Measurements from ENCODE around the gene TNFRSF13B. TPM values are rescaled to one million over a fixed set of nuclear protein-coding genes. Genes with fewer than 3 reads are reported as not detected.
"Not testable (repeated sequence)": the region's sequence is repeated elsewhere in the genome, so short reads cannot be mapped to it uniquely, and the experiment has no call there.

The TNFRSF13B gene
- total and polyA plus RNA-seq, 2 experiments from 2014 or later: 0.24 TPM; not detected in 1

DNA sequence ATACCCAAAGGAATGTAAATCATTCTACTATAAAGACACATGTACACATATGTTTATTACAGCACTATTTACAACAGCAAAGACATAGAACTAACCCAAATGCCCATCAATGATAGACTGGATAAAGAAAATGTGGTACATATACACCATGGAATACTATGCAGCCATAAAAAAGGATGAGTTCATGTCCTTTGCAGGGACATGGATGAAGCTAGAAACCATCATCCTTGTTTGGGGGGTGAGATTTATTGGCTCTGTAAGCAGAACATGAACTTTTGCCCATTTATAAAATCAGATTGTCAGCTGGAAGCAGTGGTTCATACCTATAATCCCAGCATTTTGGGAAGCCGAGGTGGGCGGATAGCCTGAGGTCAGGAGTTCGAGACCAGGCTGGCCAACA, 68.8 kb downstream of the TNFRSF13B start:
- H3K27me3 Mint-ChIP-seq (ENCODE audit: insufficient read depth, low read depth, poor library complexity); H3F3A ChIP-seq (replicated peaks; ENCODE audit: low read depth); DNase-seq (ENCODE audit: low spot score); H3K79me2 ChIP-seq (replicated peaks; ENCODE audit: insufficient read depth); H3K4me3 Mint-ChIP-seq; H3K4me3 ChIP-seq; H3K4me2 ChIP-seq; H3K27ac ChIP-seq (ENCODE audit: low read depth); H4K20me1 ChIP-seq (replicated peaks; ENCODE audit: insufficient read depth); H3K36me3 Mint-ChIP-seq (ENCODE audit: low read depth); H2AFZ ChIP-seq; H3K27me3 ChIP-seq (ENCODE audit: insufficient read depth); H3K9me2 ChIP-seq (ENCODE audit: insufficient read depth); H3K27ac Mint-ChIP-seq; ATAC-seq; H3K36me3 ChIP-seq (ENCODE audit: insufficient read depth); H3K9me3 Mint-ChIP-seq: not testable (repeated sequence)
- H3K4me1 ChIP-seq (ENCODE audit: insufficient read depth): peaks cover 15% of the 10 kb centered on the region; the same call in 1 of the 2 replicates
- peaks cover 22% of the 10 kb centered on the region; the same call in 2 of the 3 replicates for H3K4me1 Mint-ChIP-seq

DNA sequence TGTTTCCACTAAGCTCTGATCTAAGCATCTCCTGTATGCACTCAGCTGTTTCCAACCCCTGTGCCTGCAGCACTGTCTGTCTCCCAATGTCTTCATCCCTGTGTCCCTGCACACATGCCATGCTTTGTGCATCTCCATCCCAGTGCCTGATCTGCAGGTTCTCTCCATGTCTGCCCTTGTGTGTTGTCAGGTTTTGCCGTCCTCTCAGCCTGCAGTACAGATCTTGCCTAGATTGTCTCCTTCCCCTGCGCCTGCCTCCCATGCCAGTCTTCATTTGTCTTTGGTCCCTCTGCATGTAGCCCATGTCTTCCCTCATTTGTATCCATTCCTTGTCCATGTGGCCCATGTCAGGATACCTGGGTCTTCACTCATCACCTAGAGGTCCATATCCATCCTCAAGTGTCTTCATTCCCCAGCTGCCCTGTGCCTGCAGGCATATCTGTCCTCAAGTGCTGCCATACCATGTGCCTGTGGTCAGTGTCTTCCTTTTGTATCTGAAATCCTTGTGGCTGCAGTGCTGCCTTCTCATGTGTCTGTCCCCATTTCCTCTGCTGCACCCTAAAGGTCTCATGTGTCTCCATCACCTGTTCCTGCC, 71.5 kb downstream of the TNFRSF13B start:
- peaks cover 8% of the 10 kb centered on the region for H3K27me3 Mint-ChIP-seq (ENCODE audit: insufficient read depth, low read depth, poor library complexity)
- no peak overlapping the region for H3K27ac Mint-ChIP-seq
- H3K27me3 ChIP-seq (ENCODE audit: insufficient read depth): no peaks in the 10 kb centered on the region
- no peak overlapping the region for H3K4me3 ChIP-seq
- 0 out of 3 replicates have a peak, but pooled peaks cover 4% of the 10 kb centered on the region for H3K9me3 Mint-ChIP-seq
- no peak overlapping the region for H3K27ac ChIP-seq (ENCODE audit: low read depth)
- H3K4me2 ChIP-seq: no peak overlapping the region
- no peak overlapping the region for H3K4me3 Mint-ChIP-seq
- no peak for ATAC-seq
- DNase-seq (ENCODE audit: low spot score): no peak
- H3K4me1 ChIP-seq (ENCODE audit: insufficient read depth): peaks cover 15% of the 10 kb centered on the region; the same call in 1 of the 2 replicates
- no peaks in the 10 kb centered on the region for H3K79me2 ChIP-seq (replicated peaks; ENCODE audit: insufficient read depth)
- peaks cover 22% of the 10 kb centered on the region; the same call in 2 of the 3 replicates for H3K4me1 Mint-ChIP-seq
- TF ChIP-seq NANOG (IDR thresholded peaks at IDR 0.05; ENCODE audit: borderline replicate concordance): no peak
- no peak for TF ChIP-seq CREB1 (CRISPR knock-in tag; IDR thresholded peaks at IDR 0.05; ENCODE audit: low read depth)
- TF ChIP-seq, protein P1, sequence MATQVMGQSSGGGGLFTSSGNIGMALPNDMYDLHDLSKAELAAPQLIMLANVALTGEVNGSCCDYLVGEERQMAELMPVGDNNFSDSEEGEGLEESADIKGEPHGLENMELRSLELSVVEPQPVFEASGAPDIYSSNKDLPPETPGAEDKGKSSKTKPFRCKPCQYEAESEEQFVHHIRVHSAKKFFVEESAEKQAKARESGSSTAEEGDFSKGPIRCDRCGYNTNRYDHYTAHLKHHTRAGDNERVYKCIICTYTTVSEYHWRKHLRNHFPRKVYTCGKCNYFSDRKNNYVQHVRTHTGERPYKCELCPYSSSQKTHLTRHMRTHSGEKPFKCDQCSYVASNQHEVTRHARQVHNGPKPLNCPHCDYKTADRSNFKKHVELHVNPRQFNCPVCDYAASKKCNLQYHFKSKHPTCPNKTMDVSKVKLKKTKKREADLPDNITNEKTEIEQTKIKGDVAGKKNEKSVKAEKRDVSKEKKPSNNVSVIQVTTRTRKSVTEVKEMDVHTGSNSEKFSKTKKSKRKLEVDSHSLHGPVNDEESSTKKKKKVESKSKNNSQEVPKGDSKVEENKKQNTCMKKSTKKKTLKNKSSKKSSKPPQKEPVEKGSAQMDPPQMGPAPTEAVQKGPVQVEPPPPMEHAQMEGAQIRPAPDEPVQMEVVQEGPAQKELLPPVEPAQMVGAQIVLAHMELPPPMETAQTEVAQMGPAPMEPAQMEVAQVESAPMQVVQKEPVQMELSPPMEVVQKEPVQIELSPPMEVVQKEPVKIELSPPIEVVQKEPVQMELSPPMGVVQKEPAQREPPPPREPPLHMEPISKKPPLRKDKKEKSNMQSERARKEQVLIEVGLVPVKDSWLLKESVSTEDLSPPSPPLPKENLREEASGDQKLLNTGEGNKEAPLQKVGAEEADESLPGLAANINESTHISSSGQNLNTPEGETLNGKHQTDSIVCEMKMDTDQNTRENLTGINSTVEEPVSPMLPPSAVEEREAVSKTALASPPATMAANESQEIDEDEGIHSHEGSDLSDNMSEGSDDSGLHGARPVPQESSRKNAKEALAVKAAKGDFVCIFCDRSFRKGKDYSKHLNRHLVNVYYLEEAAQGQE (IDR thresholded peaks at IDR 0.05; ENCODE audit: unreplicated experiment): no peak
- TF ChIP-seq, protein P2, sequence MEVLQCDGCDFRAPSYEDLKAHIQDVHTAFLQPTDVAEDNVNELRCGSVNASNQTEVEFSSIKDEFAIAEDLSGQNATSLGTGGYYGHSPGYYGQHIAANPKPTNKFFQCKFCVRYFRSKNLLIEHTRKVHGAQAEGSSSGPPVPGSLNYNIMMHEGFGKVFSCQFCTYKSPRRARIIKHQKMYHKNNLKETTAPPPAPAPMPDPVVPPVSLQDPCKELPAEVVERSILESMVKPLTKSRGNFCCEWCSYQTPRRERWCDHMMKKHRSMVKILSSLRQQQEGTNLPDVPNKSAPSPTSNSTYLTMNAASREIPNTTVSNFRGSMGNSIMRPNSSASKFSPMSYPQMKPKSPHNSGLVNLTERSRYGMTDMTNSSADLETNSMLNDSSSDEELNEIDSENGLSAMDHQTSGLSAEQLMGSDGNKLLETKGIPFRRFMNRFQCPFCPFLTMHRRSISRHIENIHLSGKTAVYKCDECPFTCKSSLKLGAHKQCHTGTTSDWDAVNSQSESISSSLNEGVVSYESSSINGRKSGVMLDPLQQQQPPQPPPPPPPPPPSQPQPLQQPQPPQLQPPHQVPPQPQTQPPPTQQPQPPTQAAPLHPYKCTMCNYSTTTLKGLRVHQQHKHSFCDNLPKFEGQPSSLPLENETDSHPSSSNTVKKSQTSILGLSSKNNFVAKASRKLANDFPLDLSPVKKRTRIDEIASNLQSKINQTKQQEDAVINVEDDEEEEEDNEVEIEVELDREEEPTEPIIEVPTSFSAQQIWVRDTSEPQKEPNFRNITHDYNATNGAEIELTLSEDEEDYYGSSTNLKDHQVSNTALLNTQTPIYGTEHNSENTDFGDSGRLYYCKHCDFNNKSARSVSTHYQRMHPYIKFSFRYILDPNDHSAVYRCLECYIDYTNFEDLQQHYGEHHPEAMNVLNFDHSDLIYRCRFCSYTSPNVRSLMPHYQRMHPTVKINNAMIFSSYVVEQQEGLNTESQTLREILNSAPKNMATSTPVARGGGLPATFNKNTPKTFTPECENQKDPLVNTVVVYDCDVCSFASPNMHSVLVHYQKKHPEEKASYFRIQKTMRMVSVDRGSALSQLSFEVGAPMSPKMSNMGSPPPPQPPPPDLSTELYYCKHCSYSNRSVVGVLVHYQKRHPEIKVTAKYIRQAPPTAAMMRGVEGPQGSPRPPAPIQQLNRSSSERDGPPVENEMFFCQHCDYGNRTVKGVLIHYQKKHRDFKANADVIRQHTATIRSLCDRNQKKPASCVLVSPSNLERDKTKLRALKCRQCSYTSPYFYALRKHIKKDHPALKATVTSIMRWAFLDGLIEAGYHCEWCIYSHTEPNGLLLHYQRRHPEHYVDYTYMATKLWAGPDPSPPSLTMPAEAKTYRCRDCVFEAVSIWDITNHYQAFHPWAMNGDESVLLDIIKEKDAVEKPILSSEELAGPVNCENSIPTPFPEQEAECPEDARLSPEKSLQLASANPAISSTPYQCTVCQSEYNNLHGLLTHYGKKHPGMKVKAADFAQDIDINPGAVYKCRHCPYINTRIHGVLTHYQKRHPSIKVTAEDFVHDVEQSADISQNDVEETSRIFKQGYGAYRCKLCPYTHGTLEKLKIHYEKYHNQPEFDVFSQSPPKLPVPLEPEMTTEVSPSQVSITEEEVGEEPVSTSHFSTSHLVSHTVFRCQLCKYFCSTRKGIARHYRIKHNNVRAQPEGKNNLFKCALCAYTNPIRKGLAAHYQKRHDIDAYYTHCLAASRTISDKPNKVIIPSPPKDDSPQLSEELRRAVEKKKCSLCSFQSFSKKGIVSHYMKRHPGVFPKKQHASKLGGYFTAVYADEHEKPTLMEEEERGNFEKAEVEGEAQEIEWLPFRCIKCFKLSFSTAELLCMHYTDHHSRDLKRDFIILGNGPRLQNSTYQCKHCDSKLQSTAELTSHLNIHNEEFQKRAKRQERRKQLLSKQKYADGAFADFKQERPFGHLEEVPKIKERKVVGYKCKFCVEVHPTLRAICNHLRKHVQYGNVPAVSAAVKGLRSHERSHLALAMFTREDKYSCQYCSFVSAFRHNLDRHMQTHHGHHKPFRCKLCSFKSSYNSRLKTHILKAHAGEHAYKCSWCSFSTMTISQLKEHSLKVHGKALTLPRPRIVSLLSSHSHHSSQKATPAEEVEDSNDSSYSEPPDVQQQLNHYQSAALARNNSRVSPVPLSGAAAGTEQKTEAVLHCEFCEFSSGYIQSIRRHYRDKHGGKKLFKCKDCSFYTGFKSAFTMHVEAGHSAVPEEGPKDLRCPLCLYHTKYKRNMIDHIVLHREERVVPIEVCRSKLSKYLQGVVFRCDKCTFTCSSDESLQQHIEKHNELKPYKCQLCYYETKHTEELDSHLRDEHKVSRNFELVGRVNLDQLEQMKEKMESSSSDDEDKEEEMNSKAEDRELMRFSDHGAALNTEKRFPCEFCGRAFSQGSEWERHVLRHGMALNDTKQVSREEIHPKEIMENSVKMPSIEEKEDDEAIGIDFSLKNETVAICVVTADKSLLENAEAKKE (CRISPR knock-in tag; IDR thresholded peaks at IDR 0.05): no peak
- no peak for TF ChIP-seq STAT1 (IDR thresholded peaks at IDR 0.05; ENCODE audit: unreplicated experiment)
- H3K9me2 ChIP-seq (ENCODE audit: insufficient read depth): no peaks in the 10 kb centered on the region
- H3K36me3 Mint-ChIP-seq (ENCODE audit: low read depth): no peaks in the 10 kb centered on the region
- peak overlapping the region; percentile 63 for H2AFZ ChIP-seq
- H3K36me3 ChIP-seq (ENCODE audit: insufficient read depth): no peaks in the 10 kb centered on the region
- H3F3A ChIP-seq (replicated peaks; ENCODE audit: low read depth): no peaks in the 10 kb centered on the region
- no peaks in the 10 kb centered on the region for H4K20me1 ChIP-seq (replicated peaks; ENCODE audit: insufficient read depth)

DNA sequence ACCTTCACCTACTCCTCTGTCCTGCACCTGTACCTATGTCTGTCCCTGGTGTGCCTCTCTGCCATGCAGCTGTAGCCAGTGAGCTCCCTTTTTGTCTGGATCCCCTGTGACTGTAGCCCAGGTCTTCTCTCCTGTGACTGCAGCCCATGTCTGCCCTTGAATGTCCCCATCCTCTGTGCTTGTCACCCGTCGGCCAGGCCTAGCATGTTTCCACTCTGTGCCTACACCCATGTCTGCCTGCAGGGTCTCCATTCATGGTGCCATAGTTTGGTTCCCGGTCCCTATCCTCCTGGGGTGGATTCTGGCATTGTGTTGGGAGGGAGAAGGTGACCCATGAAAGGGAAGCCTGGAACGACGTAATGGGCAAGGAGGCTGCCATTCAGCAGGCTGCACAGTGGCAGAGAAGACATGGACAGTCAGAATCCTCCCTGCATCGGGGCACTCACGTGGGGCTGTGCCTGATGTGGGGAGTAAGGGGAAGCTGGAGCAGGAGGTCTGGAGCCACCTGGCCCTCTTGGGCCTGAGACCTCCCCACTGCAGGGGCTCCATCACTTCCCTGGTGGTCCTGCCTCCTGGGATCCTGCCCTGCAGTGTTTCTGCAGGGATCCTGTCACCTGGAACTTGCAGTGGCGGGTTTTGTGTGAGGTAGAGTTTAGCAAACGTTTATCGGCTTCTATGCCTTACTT, 74.6 kb downstream of the TNFRSF13B start:
- not testable (repeated sequence) for H3K4me3 Mint-ChIP-seq; H2AFZ ChIP-seq; H3K27ac Mint-ChIP-seq; H3K27me3 ChIP-seq (ENCODE audit: insufficient read depth); H3K4me2 ChIP-seq; H3K27ac ChIP-seq (ENCODE audit: low read depth); ATAC-seq; H3K27me3 Mint-ChIP-seq (ENCODE audit: insufficient read depth, low read depth, poor library complexity); H3K79me2 ChIP-seq (replicated peaks; ENCODE audit: insufficient read depth); H3K9me3 Mint-ChIP-seq; H3K4me3 ChIP-seq; H3K9me2 ChIP-seq (ENCODE audit: insufficient read depth); H3F3A ChIP-seq (replicated peaks; ENCODE audit: low read depth); H4K20me1 ChIP-seq (replicated peaks; ENCODE audit: insufficient read depth); DNase-seq (ENCODE audit: low spot score); H3K36me3 Mint-ChIP-seq (ENCODE audit: low read depth); H3K36me3 ChIP-seq (ENCODE audit: insufficient read depth)
- H3K4me1 Mint-ChIP-seq: peaks cover 15% of the 10 kb centered on the region; the same call in 2 of the 3 replicates
- H3K4me1 ChIP-seq (ENCODE audit: insufficient read depth): peaks cover 15% of the 10 kb centered on the region; the same call in 1 of the 2 replicates
